DMS114 treated with DMSO at 0.1 percent for 48 hours (cell line): ENCODE data around the gene LHB.
"Not testable (repeated sequence)": the region's sequence is repeated elsewhere in the genome, so short reads cannot be mapped to it uniquely, and the experiment has no call there.

ENCODE experiments used
- DNase-seq: peaks from one replicate; lab custom pipeline; 2025; ENCODE audit not compliant: unreplicated experiment; lab: John Stamatoyannopoulos, UW

Gene LHB

GRCh38 chr19:49038557-49039276 lies 21.8 kb upstream of the LHB start:
- not testable (repeated sequence) for DNase-seq

DNA sequence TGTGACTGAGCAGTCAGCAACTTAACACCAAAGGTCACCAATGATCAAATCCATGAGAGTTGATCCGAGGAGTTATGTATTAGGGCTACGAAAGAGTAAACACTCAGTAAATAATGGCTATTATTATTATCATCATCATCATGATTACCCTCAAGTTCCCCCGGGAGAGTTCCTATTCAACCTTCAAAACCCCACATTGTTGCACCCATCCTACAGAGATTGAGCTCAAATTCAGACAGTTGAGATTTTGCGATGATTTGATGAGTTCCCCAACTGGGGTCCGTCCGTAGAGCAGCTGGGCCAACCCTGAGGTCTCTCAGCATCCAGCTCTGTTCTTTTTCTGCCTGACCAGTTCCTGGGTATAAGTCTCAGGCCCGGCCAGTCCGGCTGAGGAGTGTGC lies 21.2 kb upstream of the LHB start:
- DNase-seq: not testable (repeated sequence)

DNA sequence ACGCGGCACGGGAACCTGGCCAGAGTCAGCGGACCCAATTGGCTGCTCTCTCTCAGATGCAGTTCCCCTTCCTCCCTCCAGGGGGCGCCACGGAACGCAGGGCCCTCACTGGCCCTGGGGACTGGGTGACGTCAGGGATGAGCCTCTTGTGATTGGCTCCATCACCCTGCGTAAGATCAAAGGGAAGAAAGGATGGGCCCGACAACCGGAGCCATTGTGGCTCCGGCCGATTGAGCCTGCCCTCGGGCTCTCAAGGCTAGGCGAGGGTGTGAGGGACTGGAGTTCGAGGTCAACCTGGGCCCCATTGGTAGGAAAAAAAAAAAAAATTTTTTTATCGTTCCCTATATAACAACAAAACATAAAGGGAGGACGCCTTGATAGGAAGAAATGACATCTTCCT lies 19.9 kb upstream of the LHB start, which contains the start of gene CGB1:
Gene CGB1, minus strand, starts transcription at position 81 of the 400 bp plus-strand sequence. CDS start 184 bp downstream, outside the sequence.
- not testable (repeated sequence) for DNase-seq

GRCh38 chr19:49031642-49032301 lies 14.9 kb upstream of the LHB start, which contains the start of gene CGB2:
CGB2 (plus strand) TSS chr19:49031890; CDS start chr19:49032096, 206 bp downstream.
- not testable (repeated sequence) for DNase-seq

DNA sequence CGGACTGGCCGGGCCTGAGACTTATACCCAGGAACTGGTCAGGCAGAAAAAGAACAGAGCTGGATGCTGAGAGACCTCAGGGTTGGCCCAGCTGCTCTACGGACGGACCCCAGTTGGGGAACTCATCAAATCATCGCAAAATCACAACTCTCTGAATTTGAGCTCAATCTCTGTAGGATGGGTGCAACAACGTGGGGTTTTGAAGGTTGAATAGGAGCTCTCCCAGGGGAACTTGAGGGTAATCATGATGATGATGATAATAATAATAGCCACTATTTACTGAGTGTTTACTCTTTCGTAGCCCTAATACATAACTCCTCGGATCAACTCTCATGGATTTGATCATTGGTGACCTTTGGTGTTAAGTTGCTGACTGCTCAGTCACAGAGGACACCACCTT lies 13.4 kb upstream of the LHB start:
- not testable (repeated sequence) for DNase-seq

DNA sequence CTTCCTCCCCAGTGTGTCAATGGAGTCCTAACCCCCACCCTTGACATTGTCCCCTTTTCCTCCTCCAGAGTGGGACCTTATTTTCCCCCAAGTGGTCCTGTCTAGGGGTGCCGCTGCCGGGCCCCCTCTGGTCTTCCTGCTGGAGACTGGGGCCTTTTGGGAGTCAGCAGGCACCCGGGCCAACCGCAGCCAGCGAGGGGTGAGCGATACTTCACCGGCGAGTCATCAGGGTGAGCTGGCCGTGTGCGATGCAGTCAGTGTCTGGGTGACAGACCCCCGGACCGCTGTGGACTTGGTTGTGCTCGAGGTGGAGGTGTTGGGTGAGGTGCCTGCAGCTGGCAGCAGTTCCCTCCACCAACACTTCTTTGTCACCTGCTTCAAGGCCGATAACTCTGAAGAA lies 12.9 kb upstream of the LHB start:
- not testable (repeated sequence) for DNase-seq

- not testable (repeated sequence) for DNase-seq
Observed at GRCh38 chr19:49028686-49029085, 11.8 kb upstream of the LHB start.

GRCh38 chr19:49025599-49025998 lies 8.7 kb upstream of the LHB start:
- not testable (repeated sequence) for DNase-seq

DNA sequence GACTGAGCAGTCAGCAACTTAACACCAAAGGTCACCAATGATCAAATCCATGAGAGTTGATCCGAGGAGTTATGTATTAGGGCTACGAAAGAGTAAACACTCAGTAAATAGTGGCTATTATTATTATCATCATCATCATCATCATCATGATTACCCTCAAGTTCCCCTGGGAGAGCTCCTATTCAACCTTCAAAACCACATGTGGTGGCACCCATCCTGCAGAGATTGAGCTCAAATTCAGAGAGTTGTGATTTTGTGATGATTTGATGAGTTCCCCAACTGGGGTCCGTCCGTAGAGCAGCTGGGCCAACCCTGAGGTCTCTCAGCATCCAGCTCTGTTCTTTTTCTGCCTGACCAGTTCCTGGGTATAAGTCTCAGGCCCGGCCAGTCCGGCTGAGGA lies 8.2 kb upstream of the LHB start:
- DNase-seq: not testable (repeated sequence)

GRCh38 chr19:49024233-49024632 lies 7.3 kb upstream of the LHB start, which contains the start of gene CGB3:
CGB3 (minus strand) TSS chr19:49024333; CDS start chr19:49023971, 362 bp downstream.
- DNase-seq: not testable (repeated sequence)

- no peak for DNase-seq
Observed at GRCh38 chr19:49022116-49022515, 5.2 kb upstream of the LHB start.

DNA sequence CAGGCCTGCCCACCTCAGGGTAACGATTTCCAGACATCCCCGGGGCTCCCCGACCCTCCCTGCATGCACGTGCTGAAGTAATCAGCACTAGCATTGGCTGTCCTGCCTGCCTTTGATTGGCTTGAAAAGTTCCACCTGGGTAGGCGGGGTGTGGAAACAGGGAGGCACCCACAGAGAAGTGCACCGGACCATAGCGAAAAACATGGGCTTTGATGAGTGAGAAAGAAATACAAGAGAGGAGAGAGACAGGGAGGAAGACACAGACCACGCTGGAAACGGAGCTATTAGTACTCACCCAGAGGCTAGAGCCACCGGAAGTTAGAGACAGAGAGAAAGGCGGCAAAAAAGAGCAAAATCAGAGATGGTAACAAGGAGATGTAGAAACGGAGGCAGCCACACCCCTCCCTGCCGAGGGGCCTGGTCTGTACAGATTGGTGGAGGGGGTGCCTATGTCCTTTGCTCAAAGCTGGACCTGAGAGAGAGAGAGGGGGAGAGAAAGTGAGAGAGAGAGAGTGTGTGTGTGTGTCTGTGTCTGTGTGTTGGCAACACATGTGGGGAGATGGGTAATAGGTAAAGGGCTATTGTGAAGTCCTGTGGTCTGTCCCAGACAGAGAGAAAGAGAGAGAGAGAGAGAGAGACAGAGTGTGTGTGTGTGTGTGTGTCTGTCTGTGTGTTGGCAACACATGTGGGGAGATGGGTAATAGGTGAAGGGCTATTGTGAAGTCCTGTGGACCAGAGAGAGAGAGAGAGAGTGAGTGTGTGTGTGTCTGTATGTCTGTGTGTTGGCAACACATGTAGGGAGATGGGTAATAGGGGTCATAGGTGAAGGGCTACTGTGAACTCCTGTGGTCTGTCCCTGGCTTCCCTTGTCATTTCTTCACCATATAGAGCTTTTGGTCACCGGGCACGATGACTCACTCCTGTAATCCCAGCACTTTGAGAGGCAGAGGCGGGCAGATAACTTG lies 4.3 kb upstream of the LHB start:
- DNase-seq: no peak

- no peak for DNase-seq
Observed at GRCh38 chr19:49020342-49020741, 3.5 kb upstream of the LHB start.

- no peak for DNase-seq
Observed at GRCh38 chr19:49019242-49019932, 2.5 kb upstream of the LHB start.

GRCh38 chr19:49018388-49019241 lies 1.7 kb upstream of the LHB start:
- DNase-seq: not testable (repeated sequence)

- DNase-seq: no peak
Observed at GRCh38 chr19:49017666-49018351, 918 bp upstream of the LHB start.

DNA sequence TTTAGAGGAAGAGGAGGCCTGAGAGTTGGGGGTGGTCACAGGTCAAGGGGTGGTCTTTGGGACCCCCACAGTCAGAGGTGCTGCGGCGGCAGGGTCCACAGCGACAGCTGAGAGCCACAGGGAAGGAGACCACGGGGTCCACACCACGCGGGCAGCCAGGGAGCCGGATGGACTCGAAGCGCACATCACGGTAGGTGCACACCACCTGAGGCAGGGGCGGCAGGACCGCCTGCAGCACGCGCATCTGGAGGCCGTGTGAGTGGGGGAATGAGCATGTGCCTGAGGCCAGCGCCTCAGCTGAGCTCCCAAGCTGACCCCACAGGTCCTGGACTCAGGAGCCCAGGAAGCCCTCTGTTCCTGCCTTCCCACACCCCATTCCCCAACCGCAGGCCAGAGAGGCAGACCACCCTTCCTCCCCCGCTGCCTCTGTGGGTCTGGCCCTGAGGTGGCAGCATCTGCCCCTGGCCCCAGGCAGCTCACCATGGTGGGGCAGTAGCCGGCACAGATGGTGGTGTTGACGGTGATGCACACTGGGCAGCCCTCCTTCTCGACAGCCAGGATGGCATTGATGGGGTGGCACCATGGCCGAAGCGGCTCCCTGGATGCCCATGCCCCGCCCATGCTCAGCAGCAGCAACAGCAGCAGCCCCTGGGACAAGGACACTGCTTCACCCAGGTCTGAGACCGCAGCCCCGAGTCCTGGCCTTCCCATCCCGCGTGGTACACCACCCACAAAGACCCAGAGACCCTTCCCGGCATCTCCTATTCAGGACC lies 638 bp downstream of the LHB start:
- no peak for DNase-seq

DNA sequence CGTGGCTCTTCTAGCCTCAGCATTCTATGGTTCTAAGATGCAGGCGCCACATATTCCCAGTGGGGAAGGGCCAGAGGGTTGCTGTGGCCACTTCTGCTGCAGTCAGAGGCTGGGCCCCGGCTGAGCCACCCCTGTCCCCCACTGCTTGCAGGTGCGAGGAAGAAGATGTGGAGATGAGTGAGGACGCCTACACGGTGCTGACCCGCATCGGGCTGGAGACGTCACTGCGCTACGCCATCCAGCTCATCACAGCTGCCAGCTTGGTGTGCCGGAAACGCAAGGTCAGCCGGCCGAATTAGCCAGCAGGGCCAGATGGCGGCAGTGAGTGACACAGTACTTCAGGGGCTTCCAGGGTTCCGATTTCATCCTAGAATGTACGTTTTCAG lies 2.0 kb downstream of the LHB start:
- no peak for DNase-seq
